ENCODE results near the gene EIPR1.
"Not testable (repeated sequence)": the region's sequence is repeated elsewhere in the genome, so short reads cannot be mapped to it uniquely, and the experiment has no call there.

The EIPR1 gene

DNA sequence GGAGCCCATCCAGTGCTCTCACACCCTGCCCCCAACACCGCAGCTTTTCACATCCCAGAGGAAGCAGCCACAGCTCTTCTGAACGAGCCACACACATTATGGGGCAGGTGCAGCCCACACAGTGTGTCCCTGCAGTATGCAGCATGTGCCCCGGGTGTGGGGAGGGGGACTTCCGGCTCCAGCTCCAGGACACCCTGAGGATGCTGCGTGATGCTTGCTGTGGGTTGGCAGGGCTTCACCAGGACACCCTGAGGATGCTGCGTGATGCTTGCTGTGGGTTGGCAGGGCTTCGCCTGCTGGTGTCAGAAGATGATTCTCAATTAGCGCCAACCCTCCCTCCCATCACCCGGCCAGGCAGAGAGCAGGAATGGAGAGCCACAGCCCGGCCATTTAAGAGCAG is 193.9 kb downstream of the EIPR1 start:
- CTCF ChIA-PET = interaction anchor here (0.5 kb wide), 1 partner anchor 115 kb away, joined by 3 read pairs; no protein-coding TSS in a partner anchor
- H3K27ac Mint-ChIP-seq = no peak overlapping the region
- H3K36me3 Mint-ChIP-seq = no peaks in the 10 kb centered on the region
- H3K4me1 Mint-ChIP-seq = no peaks in the 10 kb centered on the region
- no peaks in the 10 kb centered on the region for H3K27me3 Mint-ChIP-seq
- no peaks in the 10 kb centered on the region for H3K9me3 Mint-ChIP-seq
- H3K4me3 Mint-ChIP-seq = no peak overlapping the region
- DNase-seq = no peak

DNA sequence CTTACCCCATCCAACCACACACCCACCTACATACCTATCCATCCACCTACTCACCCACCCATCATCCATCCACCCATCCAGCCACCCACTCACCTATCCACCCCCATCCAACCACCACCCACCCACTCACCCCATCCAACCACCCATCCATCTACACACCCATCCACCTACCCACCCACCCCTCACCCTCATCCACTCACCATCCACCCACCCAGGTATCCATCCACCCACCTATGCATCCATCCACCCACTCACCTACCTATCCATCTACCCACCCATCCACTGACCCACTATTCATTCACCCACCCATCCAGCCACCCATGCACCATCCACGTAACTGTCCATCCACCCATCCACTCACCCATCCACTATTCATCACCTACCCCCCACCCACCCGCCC is 194.8 kb downstream of the EIPR1 start:
- no peak overlapping the region for H3K4me3 Mint-ChIP-seq
- DNase-seq = no peak
- no peak overlapping the region for H3K27ac Mint-ChIP-seq
- no peaks in the 10 kb centered on the region for H3K4me1 Mint-ChIP-seq
- CTCF ChIA-PET = no interaction called here
- H3K9me3 Mint-ChIP-seq = no peaks in the 10 kb centered on the region
- no peaks in the 10 kb centered on the region for H3K27me3 Mint-ChIP-seq
- H3K36me3 Mint-ChIP-seq = no peaks in the 10 kb centered on the region

DNA sequence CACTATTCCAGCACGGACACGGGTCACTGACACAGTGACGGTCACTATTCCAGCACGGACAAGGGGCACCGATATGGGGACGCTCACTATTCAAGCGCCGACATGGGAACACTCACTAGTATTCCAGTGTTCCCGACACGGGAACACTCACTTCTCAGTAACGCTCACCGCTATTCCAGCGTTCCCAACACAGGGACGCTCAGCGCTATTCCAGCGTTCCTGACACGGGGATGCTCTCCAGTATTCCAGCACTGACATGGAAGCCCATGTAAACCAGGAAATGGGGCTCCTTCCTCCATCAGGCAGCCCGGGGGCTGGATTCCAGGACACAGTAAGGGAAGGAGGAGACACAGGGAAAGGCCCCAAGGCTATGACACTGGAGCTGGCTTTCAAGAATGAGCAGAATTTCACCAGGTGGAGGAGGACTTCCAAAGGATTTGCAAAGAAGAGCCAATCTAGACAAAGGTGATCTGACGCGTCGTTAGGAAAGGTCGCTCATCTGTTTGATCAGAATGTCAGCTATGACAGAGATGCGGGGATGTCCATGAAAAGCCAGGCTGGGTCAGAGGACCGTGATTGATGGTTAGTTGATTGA is 196.1 kb downstream of the EIPR1 start:
- CTCF ChIA-PET = no interaction called here

DNA sequence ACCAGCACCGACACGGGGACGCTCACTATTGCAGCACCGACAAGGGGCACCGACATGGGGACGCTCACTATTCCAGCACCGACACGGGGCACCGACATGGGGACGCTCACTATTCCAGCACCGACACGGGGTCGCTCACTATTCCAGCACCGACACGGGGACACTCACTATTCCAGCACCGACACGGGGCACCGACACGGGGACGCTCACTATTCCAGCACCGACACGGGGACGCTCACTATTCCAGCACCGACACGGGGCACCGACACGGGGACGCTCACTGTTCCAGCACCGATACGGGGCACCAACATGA is 196.8 kb downstream of the EIPR1 start:
- H3K27ac Mint-ChIP-seq, H3K36me3 Mint-ChIP-seq, H3K4me1 Mint-ChIP-seq, CTCF ChIA-PET, H3K9me3 Mint-ChIP-seq, H3K27me3 Mint-ChIP-seq, DNase-seq, H3K4me3 Mint-ChIP-seq: not testable (repeated sequence)

More for the DNA sequence above, 196.1 kb downstream of the EIPR1 start:
- no peak for DNase-seq
- Mint-ChIP-seq H3K4me1 (no peaks in the 10 kb centered on the region), H3K4me3 (no peak overlapping the region), H3K27me3 (no peaks in the 10 kb centered on the region), H3K9me3 (no peaks in the 10 kb centered on the region), H3K36me3 (no peaks in the 10 kb centered on the region), H3K27ac (no peak overlapping the region)

DNA sequence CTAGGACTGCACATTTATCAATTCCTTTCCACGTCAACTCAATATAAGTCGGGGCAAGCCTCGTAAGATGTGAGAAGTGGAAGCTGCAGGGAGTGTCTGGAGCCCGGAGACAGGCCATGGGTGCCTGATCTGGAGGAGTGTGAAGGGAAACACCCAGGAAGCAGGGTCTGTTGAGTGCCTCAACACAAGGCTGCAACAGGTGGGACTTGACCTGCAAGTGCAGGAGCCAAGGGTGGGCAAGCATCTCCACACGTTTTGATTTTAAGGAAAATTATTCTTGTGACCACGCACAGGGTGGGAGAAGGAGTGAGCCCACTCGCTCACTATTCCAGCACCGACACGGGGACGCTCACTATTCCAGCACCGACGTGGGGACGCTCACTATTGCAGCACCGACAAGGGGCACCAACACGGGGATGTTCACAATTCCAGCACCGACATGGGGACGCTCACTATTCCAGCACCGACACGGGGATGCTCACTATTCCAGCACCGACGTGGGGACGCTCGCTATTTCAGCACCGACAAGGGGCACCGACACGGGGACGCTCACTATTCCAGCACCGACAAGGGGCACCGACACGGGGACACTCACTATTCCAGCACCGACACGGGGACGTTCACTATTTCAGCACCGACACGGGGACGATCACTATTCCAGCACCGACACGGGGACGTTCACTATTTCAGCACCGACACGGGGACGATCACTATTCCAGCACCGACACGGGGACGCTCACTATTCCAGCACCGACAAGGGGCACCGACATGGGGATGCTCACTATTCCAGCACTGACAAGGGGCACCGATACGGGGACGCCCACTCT is 197.3 kb downstream of the EIPR1 start:
- CTCF ChIA-PET = no interaction called here
- Mint-ChIP-seq H3K4me1 (no peaks in the 10 kb centered on the region), H3K27ac (no peak overlapping the region), H3K27me3 (no peaks in the 10 kb centered on the region), H3K36me3 (no peaks in the 10 kb centered on the region), H3K4me3 (no peak overlapping the region), H3K9me3 (no peaks in the 10 kb centered on the region)
- DNase-seq = no peak

DNA sequence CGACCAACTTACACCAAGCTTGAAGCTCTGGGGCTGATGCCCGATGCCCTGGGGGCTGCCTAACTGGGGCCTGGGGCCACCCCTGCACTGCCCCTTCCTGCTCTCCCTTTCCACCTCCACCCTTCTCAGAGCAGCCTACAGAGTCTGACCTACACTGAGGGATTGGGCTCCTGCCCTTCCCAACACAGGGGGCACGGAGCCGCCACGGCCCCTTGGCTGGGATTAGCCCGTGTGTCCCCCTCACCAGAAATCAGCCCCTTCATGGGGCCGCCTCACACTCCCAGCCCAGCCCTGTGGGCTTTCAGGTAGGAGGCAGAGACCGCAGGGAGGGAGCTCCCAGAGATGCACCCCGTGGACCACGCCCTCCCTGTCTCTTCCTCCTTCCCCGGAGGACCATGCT is 198.0 kb downstream of the EIPR1 start:
- H3K4me1 Mint-ChIP-seq = no peaks in the 10 kb centered on the region
- H3K36me3 Mint-ChIP-seq = no peaks in the 10 kb centered on the region
- H3K27me3 Mint-ChIP-seq = no peaks in the 10 kb centered on the region
- H3K27ac Mint-ChIP-seq = no peak overlapping the region
- CTCF ChIA-PET = no interaction called here
- H3K9me3 Mint-ChIP-seq = no peaks in the 10 kb centered on the region
- no peak for DNase-seq
- no peak overlapping the region for H3K4me3 Mint-ChIP-seq

DNA sequence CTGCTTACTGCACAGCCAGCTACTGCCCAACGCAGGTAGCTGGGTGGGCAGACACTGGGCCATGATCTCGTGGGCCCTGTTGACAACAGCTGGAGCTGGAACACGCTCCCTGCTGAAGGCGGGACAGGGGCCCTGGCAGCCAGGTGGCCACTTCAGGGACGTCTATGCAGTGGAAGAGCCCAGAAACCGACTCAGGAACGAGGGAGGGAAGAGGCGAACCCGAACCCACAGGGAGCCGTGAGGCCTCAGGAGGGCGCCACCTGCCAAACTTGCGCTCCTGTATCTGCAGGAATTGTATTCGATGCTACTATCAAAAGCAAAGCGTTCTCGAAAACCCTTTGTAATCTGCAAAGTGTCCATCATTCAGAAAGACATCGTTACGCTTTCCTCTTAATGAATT is 198.4 kb downstream of the EIPR1 start:
- no peaks in the 10 kb centered on the region for H3K9me3 Mint-ChIP-seq
- CTCF ChIA-PET = no interaction called here
- DNase-seq = no peak
- H3K27me3 Mint-ChIP-seq = no peaks in the 10 kb centered on the region
- no peaks in the 10 kb centered on the region for H3K4me1 Mint-ChIP-seq
- no peaks in the 10 kb centered on the region for H3K36me3 Mint-ChIP-seq
- H3K4me3 Mint-ChIP-seq = no peak overlapping the region
- H3K27ac Mint-ChIP-seq = no peak overlapping the region

DNA sequence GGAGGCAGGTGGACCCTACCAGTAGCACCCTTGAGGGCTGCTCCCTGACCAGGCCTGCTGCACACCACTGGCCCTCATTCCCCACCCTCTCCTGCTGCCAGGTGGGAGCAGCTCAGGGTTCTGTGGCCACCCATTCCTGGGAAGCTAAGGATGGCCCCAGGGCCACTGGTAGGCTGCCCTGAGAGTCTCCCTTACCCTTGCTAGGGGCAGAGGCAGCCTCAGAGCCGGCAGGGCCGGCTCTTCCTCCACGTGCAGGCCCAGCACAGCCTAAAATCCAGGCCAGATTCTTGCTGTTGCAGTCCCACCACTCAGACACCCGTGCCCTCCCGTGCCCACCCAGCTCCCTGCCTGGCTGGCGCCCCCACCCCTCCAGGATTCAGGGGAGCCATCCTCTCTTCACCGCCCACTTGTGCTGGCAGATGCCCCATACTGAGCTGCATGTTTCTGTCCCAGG is 199.0 kb downstream of the EIPR1 start:
- H3K4me1 Mint-ChIP-seq = no peaks in the 10 kb centered on the region
- H3K27me3 Mint-ChIP-seq = no peaks in the 10 kb centered on the region
- no peak for DNase-seq
- no peak overlapping the region for H3K4me3 Mint-ChIP-seq
- no peaks in the 10 kb centered on the region for H3K36me3 Mint-ChIP-seq
- CTCF ChIA-PET = no interaction called here
- H3K27ac Mint-ChIP-seq = no peak overlapping the region
- H3K9me3 Mint-ChIP-seq = no peaks in the 10 kb centered on the region

DNA sequence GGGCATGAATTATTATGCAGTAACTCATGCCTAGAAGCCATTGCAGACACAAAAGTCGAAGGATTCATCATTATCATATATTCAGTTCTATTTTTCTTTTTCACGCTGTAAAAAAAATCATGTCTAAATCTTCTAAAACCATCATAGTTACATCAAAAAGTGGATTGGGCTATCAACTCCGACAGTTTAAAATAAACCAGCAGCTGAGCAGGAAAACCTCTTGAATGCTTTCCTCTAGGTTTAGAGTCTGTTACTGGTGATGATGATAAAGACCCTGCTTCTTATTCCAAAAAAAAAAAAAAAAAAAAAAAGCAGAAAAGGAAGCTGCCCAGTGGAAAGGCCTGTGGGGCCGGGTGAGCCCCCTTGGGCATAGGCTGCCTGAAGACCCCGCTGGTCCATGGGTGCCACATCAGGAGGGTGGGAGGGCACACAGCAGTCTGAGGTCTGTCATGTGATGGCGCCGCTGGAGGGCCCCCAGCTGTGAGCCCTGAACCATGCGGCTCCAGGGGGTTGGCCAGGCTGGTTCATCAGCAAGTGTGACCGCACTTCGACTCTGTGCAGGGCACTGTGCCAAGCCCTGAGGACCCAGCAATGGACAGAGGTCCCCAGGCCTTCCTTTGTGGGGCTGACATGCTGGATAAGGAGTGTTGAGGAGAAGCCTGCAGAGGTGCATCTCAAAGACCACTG is 199.6 kb downstream of the EIPR1 start:
- Mint-ChIP-seq H3K36me3 (no peaks in the 10 kb centered on the region), H3K27me3 (no peaks in the 10 kb centered on the region), H3K4me3 (no peak overlapping the region), H3K9me3 (no peaks in the 10 kb centered on the region), H3K4me1 (no peaks in the 10 kb centered on the region), H3K27ac (no peak overlapping the region)
- CTCF ChIA-PET = no interaction called here
- DNase-seq = no peak

DNA sequence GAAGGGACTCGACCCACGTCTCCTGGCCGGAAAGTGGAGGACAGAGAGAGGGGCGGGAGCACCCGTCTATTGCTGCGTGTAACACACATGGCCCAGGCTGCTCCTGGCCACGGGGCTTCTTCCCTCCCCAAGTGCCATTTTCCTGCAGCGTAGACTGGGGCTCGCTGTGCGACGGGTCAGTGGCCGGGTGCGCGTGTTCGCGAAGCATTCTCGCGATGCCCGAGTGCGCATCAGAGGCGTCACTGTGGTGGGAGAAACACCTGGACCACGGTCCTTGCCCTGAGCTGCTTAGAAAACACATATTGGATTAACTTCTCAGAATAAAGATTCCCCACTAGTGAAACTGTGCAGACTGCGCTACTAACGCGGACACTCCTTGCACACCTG is 200.8 kb downstream of the EIPR1 start:
- peaks cover 1% of the 10 kb centered on the region for H3K36me3 Mint-ChIP-seq
- H3K4me1 Mint-ChIP-seq = no peaks in the 10 kb centered on the region
- no peak overlapping the region for H3K4me3 Mint-ChIP-seq
- no peak overlapping the region for H3K27ac Mint-ChIP-seq
- no peak for DNase-seq
- CTCF ChIA-PET = no interaction called here
- H3K9me3 Mint-ChIP-seq = no peaks in the 10 kb centered on the region
- no peaks in the 10 kb centered on the region for H3K27me3 Mint-ChIP-seq

DNA sequence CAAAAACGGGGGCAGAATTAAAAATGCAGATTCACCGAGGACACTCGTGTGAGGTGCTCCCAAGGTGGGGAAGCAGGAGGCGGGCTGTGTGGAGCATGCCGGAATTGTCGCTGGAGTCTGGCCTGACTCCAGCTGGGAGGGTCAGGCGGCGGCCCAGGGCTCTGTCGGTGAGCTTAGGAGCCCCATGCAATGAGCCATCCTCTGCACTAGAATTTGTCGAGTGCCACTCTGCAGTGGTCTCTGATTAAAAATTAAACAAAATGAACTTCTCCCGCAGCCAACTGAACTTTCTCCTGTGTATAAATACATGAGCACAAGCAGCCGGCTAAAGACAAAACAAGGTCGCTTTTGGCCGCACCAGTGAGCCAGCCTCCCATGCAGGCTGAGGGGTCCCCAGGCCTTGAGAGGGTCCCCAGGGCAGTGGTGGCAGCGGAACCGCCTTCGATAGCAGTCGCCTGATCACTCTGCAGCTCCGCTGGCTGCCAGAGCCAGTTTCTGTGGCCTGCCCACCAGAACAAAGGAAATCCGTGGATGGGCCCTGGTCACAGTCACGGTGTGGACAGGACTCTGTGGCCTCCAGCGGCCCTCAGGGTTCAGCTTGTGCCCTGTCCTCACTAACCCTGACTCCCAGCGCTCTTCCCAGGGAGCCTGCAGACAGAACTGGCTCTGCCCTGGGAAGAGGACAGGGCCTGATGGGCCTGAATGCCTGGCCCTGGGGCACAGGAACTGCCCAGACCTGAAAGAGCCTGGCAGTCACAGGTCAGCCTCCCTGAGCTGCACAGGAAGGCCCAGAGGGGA is 201.3 kb downstream of the EIPR1 start:
- Mint-ChIP-seq H3K36me3 (peaks cover 6% of the 10 kb centered on the region), H3K27me3 (no peaks in the 10 kb centered on the region), H3K9me3 (no peaks in the 10 kb centered on the region), H3K4me1 (no peaks in the 10 kb centered on the region), H3K27ac (no peak overlapping the region), H3K4me3 (no peak overlapping the region)
- CTCF ChIA-PET = no interaction called here
- no peak for DNase-seq

DNA sequence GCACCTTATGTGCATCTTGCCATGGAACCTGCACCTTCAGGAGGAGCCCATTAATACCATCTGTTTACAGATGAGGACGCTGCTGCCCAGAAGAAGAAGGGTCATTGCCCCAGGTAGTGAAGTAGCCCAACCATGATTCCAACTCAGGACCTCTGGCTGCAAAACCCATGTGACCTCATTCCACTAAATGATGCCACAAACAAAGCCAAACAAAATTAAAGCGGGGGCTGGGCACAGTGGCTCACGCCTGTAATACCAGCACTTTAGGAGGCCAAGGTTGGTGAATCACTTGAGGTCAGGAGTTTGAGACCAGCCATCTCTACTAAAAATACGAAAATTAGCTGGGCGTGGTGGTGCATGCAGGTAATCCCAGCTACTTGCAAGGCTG is 202.1 kb downstream of the EIPR1 start:
- CTCF ChIA-PET = no interaction called here
- Mint-ChIP-seq H3K27ac (no peak overlapping the region), H3K27me3 (no peaks in the 10 kb centered on the region), H3K9me3 (no peaks in the 10 kb centered on the region), H3K4me3 (no peak overlapping the region), H3K36me3 (peaks cover 7% of the 10 kb centered on the region), H3K4me1 (no peaks in the 10 kb centered on the region)
- DNase-seq = no peak

DNA sequence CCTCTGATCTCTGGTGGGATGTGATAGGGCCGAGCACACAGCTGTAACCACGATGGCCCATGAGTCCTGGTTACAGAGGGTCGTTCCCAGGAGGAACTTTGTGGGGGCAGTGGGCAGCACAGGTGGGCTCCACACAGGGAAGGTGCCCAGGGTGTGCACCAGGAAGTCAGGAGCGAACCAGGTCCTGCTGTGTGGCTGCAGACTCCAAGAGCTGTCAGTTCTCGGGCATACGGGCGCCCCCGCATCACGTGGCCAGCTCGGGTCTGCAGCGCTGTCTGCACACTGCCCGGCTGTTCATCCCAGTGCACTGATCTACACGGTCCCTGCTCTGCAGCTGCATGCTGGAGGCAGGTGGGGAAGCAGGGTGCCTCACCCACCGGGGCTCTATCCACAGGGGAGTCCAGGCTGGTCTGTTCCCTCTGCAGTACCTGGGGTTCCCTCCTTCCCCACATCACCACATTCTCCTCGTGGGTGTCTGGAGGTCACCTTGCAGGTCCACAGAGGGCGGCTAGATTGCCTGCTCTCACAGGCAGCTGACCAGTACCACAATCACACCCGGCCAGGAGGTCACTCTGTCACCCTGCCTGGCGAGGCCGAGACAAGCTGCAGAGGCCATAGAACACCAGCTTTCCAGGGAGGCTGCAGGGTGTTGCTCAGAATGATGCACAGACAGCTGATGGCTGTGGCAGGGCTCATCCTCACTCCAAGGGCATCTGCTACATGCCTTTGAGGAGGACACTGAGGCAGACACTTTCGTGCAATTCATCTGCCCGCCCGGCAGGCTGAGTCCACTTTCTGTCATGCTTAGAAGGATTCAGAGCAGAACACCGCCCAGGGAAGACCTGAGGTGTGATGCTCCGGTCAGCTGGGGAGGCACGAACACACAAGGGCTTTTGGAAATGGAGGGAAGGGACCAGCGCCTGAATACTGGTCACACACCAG is 202.7 kb downstream of the EIPR1 start:
- no peak for DNase-seq
- no peaks in the 10 kb centered on the region for H3K4me1 Mint-ChIP-seq
- no peaks in the 10 kb centered on the region for H3K9me3 Mint-ChIP-seq
- H3K27ac Mint-ChIP-seq = no peak overlapping the region
- peaks cover 7% of the 10 kb centered on the region for H3K36me3 Mint-ChIP-seq
- CTCF ChIA-PET = no interaction called here
- H3K27me3 Mint-ChIP-seq = no peaks in the 10 kb centered on the region
- H3K4me3 Mint-ChIP-seq = no peak overlapping the region

DNA sequence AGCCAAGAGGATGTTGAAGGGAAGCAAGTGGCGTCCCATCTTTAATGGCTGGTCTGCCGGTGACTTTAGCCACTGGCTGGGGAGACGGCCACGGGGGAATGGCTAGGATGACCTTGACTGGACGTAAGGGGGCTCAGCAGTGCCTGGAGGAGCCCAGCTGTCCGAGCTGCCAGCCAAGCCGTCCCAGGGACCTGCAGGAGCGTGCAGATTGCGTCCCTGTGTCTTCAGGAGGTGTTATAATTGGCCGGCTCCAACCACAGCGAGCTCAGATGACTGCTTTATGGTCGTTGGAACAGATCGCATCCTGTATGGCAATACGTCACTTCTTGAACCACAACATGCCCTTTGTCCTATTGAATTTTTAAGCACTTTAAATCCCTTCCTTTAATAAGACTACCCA is 204.6 kb downstream of the EIPR1 start:
- no peaks in the 10 kb centered on the region for H3K9me3 Mint-ChIP-seq
- peaks cover 8% of the 10 kb centered on the region for H3K36me3 Mint-ChIP-seq
- H3K4me3 Mint-ChIP-seq = no peak overlapping the region
- H3K27me3 Mint-ChIP-seq = no peaks in the 10 kb centered on the region
- H3K4me1 Mint-ChIP-seq = no peaks in the 10 kb centered on the region
- DNase-seq = no peak
- H3K27ac Mint-ChIP-seq = no peak overlapping the region
- CTCF ChIA-PET = no interaction called here

Measured in activated naive CD4-positive, alpha-beta T cell treated with anti-CD3 and anti-CD28 coated beads, Interleukin-2, amount 10 ng/mL, durations not matched to agents 7 days and 5 days (primary cell).